Esophagus muscularis mucosa (tissue), 4 donors: Measurements from ENCODE around the gene LCN2.

Source experiments
- CTCF ChIP-seq, 3 experiments: fragments of 200-600 bp in 2 of 3; fragments of 450-650 bp in 1 of 3; sonication (generic) in 2 of 3; IDR thresholded peaks; one replicate each; pipeline ENCODE4 v1.5.1; 2017 to 2019; ENCODE audit warnings: antibody characterized with exemption in 3 of 3, mild to moderate bottlenecking in 2 of 3, moderate library complexity in 1 of 3
- EP300 ChIP-seq: sonication (generic); formaldehyde crosslinking; IDR thresholded peaks from one replicate; pipeline ENCODE4 v1.6.1; 2017; ENCODE audit warnings: antibody characterized with exemption
- POLR2A ChIP-seq: fragments of 450-650 bp; IDR thresholded peaks from one replicate; pipeline ENCODE4 v1.6.1; 2017; ENCODE audit warnings: antibody characterized with exemption, moderate library complexity, mild to moderate bottlenecking, low read depth
- POLR2AphosphoS5 ChIP-seq, 2 donors: sonication (generic); formaldehyde crosslinking; IDR thresholded peaks; one replicate each; pipeline ENCODE4 v1.6.1; 2017; ENCODE audit warnings: antibody characterized with exemption in 2 of 2

- TF ChIP-seq CTCF (IDR thresholded peaks at IDR 0.05) (no peak), POLR2A (no peak), POLR2AphosphoS5 (IDR thresholded peaks at IDR 0.05) (peak in 1 of 2 donors; percentile 4), EP300 (no peak)
These were observed 47.6 kb upstream of the LCN2 start for GRCh38 chr9:128101690-128102089.
